Neural cell (in vitro differentiated cells): ENCODE data around the gene SVEP1.

Experiments
- CTCF ChIP-seq: fragments of 450-650 bp; IDR thresholded peaks from 2 replicates; pipeline ENCODE4 v1.5.1; 2014; ENCODE audit warnings: antibody characterized with exemption, mild to moderate bottlenecking, moderate library complexity; ENCODE audit not compliant: poor library complexity, severe bottlenecking
- MXI1 ChIP-seq: fragments of 450-650 bp; conservative IDR thresholded peaks from 2 replicates; pipeline ENCODE4 v1.6.1; 2014; ENCODE audit warnings: antibody characterized with exemption, mild to moderate bottlenecking; ENCODE audit not compliant: poor library complexity, severe bottlenecking
- POLR2AphosphoS5 ChIP-seq: IDR thresholded peaks from 2 replicates; pipeline ENCODE4 v1.6.1; 2012
- TAF1 ChIP-seq: IDR thresholded peaks from 2 replicates; pipeline ENCODE4 v1.6.1; 2012; ENCODE audit warnings: low read depth

GRCh38 chr9:110476251-110476650 is 103.3 kb downstream of the SVEP1 start:
- TF ChIP-seq MXI1 (no peak), CTCF (no peak), TAF1 (no peak), POLR2AphosphoS5 (no peak)
